HG03378 (cell line): ENCODE data around the gene CDH5.

Experiments
- ATAC-seq: cut with Tn5 transposase; IDR thresholded peaks from one replicate; pipeline ENCODE4 v1.9.1; 2021; ENCODE audit warnings: mild to moderate bottlenecking, moderate library complexity; ENCODE audit not compliant: unreplicated experiment

The CDH5 gene

DNA sequence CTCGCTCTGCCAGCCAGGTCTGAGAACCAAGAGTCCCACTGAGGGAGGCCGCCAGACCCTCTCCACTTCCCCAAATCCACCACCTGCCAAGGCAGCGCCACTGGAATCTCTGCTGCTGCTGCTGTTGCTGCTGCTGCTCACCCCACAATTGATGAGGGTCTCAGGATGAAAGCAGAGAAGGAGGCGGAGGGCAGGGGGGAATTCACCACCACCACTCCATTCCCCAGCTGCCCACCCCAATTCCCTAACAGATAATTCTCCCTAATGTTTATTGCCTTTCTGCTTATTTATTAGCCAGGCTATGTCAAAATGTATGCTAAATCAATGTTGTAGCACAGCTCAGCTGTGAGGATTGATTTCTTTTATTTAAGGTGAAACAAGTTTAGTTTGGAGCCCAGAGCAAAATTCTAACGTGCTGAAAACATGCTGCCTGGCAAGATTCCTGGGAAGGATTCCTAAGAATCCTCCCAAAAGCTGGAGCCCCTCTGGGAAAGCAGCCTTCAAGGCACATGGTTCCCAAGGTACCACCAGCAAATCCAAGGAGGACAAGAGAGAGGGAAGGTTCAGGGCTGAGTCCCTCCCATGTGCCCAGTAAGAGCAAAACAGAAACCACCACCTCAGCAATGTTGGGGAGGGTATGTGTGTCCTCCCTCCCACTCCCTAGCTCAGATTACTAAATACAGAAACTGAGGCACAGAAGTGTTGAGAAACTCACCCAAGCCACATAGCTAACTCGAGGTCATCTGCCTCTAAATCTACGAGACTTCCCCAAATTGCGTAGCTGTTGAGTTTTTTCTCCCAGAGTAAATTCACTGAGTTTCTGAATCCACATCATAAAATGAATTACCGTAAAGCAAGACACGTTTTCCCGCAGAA is 12.2 kb upstream of the CDH5 start:
- no peak for ATAC-seq

DNA sequence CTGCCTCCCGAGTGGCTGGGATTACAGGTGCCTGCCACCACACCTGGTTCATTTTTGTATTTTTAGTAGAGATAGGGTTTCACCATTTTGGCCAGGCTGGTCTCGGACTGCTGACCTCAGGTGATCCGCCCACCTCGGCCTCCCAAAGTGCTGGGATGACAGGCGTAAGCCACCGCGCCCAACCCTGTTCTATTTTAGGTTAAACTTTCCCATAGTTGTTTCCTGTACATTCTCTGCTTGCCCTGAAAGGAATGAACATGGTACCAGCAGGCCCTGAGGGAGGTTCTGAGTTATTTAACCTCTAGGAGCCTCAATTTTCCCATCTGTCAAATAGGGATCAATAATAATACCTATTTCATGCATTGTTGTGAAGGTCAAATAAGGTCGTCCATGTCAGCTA is 11.0 kb upstream of the CDH5 start:
- ATAC-seq: no peak

DNA sequence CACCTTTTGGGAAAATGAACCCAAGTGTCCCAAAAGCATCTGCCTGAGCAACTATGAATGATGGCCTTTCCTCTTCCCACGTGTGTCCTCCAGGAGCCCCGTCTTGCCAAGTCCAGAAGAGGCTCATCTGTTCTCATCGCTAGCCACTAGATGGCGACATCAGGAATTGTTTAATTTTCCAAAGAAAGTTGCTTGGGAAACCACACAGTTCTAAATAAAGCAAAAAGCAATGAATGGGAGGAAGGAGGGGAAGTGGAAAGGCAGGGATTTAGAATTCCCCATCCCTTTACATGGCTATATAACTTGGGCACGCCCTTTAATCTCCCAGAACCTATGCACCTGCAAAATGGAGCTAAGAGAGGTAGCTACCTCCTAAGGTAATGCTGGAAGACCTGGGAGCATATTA is 9.0 kb upstream of the CDH5 start:
- no peak for ATAC-seq

DNA sequence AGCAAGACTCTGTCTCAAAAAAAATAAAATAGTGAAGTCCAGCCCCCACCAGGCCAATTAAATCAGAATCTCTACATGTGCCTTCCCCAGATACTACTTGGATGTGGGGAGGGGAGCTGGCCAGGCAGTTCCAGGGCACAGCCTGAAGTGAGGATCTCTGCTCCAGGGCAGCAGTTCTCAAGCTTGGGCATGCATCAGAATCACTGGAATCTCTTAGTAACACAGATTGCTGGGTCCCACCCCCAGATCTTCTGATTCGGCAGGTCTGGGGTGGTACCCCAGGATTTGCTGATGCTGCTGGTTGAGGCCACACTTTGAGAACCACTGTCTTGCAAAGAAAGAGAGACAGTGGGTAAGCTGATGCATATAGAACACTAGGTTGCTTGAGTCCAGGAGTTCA is 8.3 kb upstream of the CDH5 start:
- ATAC-seq: no peak

DNA sequence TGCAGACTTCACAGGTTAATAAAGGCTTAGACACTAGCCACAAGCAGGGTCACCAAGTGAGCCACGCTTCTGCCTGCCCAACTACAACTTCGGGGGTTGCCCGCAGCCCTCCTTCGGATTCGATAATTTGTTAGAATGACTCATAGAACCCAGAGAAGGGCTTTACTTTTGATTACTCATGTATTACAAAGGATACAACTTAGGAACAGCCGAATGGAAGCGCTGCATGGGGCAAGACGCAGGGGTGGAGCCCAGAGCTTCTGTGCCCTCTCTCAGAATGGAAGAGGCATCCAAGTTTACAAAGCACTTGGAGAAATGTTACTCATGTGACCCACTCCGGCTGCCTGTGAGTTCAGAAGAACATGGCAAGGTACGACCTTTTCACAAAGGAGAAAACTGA is 7.5 kb upstream of the CDH5 start:
- ATAC-seq: no peak

DNA sequence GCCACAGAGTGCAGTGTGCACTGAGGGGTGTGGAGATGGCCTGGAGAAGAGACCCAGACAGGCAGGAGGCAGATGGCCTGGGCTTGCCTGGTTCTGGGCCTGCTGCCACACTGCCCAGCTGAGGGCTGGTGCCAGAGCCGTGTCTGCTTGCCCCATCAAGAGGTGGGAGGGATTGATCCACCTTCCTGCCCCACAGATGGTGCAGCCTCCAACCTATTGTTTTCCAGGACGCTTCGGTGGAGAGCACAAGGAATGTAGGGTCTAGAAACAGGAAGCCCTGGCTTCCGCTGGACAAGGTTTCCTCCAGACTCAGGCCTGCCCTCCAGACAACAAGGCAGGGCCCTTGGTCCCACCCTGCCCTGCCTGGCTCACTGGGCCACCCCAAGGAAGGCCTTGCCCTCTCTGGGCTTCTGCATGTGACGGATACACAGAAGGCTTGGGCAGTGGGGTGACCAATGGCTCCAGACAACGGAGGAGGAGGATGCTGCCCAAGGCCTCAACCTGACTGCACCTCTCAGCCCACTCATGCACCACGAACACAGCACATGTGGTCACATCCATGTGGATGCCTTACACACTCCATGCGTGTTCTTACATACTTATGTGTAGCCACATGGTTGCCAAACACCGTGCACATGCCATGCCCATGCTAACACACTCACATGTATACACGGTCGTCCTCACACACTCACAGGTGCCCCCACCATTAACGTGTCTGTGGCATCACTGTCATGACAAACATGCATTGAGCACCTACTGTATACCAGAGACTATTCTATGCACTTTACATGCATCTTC is 6.5 kb upstream of the CDH5 start:
- no peak for ATAC-seq

DNA sequence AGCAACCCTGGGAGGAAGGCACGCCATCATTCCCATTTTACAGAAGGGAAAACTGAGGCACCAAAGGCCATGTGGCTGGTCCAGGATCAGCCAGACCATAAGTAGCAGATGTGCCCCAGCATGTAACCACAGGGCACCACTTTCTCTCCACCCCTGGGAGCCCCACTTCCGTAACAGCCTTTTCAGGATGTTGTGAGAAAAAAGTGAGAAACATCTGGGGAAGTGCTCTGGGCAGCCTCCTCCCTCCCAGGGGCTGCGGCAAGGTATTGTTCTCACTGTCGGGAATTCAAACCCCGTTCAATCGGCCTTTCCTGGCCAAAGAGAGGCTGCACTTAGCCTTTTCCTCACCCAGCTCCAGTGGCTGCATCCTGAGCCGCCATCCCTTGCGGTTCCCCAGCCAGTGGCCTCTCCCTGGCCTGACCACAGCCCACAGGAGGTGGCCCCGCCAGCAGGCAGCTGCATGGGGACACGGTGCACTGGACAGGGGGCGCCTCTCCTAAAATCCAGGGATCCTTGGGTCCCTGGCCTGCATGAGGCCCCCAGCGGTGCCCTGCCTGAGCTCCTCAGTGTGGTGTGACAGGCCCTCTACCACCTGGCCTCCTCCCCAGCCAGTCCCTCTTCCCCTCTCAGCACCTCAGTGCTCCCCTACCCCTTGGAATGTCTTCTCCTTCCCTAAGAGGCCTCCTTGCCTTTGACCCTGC is 5.7 kb upstream of the CDH5 start:
- no peak for ATAC-seq

DNA sequence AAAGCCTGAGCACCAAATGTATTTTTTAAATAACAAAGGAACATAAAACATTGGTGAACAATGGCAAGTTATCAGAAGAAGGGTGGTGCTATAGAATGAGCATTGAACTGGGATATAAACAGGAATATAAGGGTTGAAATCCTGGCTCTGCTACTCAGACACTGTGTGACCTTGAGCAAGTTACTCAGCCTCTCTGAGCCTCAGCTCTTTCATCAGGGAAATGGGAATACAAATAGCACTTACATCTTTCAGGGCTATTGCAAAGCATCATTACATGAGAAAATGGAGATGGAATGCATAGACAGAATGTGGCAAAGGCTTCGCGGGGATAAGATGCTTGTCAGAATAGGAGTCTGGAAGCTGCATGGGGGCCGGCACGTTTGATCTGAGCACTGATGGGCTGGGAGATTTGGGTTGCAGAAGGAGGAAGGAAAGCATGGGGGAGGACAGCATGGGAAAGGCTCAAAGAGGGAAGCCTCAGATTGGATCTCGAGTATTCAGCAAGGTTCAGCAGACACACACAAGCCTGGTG is 4.8 kb upstream of the CDH5 start:
- ATAC-seq: no peak

DNA sequence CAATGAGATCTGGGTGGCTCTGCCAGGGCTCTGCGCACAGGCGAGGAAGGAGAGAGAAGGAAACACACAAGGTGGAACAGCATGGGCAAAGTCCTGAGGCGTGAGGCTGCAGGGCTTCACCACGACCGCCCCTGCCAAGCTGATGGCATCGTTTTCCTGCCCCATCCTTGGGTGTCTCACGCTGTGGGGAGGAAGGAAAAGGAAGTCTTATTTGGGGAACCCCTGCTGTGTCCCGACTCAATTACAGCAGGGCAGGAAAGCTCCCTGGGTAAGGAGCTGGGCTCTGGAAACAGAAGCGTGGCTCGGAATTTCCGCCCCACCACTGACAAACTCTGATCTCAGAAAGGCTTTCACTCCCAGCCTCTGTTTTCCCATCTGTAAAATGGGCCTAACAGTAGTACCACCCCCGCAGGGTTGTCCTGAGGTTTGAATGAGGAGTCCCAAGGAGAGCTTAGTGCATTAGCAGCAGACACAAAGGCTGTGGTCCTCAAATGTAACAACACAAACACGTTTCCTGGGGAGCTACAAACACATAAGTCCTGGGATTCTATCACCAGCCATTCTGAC is 3.2 kb upstream of the CDH5 start:
- ATAC-seq: no peak

DNA sequence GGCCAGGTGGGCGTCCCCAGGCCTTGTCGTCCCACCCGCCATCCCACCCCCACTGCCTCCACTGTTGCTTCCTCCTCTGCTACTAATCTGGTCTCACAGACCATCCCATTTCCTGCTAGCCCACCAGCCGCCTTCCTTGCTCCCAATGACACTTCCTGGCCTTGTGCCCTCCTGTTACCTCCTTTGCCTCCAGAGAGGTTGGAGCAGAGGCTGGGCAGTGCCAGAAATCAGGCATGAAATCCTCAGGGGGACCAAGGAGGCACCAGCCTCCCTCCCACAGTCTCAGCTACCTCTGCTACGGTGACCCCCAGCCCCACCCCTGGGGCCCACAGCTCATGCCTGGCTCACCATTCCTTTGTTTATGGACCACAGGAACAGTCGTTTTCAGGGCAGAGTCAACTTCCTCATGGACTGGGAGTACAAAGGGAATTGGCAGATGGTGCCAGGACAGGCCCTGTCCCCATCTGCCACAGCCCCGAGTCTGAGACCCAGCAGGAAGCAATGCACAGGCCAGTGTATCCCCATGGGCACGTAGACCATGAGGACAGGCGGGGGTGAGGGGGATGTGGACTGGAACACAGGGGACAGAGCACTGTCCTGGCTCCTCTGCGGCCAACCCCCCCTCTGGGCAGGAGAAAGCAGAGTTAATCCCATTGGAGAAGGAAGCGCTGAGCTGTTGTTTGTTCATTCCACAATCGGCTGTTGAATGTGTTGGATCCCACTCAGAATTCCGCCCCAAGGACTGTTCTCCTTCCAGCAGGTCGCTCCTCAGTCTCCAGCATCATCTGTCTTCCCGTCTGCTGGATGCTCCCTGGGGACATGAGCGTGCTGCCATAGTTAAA is 2.2 kb upstream of the CDH5 start:
- ATAC-seq: no peak

DNA sequence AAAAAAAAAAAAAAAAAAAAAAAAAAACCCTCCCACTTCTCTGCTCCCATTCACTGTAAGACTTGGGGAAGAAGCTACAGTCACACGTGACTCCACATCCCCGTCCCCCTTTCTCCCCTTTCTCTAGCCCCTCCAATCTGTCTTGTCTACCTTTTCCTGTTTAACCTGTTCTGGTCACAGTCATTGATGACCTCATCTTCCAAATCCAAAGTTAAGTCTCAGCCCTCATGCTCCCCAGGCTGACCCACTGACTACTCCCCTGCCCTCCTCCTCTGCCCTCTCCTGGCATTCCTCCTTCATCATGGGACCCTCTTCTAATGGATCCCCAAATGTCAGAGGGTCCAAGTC is 1.6 kb upstream of the CDH5 start:
- ATAC-seq: no peak

DNA sequence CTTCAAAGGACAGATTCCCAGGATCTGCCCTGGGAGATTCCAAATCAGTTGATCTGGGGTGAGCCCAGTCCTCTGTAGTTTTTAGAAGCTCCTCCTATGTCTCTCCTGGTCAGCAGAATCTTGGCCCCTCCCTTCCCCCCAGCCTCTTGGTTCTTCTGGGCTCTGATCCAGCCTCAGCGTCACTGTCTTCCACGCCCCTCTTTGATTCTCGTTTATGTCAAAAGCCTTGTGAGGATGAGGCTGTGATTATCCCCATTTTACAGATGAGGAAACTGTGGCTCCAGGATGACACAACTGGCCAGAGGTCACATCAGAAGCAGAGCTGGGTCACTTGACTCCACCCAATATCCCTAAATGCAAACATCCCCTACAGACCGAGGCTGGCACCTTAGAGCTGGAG is 840 bp upstream of the CDH5 start:
- ATAC-seq: no peak

DNA sequence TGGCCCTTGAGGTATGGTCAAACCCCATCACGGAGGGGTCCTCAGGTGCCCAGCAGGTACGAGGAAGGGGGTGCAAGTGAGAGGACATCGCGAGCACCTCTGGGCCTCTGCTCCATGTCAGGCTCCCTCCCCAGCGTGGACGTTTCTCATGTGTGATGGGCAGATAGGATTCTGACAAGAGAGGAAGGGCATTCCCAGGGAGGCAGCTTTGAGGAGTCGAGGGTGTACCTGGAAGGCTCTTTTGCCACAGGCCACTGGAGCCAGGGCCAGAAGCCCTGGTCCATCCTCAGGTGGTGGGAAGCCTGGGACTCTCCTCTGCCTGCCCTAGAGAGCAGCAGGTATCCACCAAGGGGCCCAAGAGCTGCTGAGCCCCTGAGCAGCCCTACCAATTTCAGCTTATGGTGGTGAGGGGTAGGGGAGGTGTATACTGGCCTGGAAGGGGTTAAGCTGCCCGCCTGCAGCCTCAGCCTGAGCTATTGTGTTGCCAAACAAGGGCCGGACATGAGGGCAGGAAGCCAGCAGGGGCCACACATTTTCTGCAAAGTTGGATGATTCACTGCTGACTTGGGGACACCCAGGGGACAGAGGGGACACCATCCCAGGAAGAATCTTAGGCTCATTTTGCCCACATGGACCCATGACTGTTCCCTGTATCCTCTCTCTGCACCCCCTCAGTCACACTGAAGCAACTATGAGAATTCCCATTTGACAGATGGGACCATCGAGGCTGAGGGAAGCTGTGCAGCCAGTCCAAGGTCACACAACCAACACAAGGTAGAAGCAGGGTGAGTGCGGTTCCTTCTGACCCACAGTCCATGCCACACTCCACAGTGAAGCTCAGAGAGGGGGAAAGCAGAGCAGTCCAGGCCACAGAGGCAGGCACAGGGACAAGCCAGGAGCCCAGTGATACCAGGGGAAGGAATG is 1.7 kb downstream of the CDH5 start:
- ATAC-seq: no peak

DNA sequence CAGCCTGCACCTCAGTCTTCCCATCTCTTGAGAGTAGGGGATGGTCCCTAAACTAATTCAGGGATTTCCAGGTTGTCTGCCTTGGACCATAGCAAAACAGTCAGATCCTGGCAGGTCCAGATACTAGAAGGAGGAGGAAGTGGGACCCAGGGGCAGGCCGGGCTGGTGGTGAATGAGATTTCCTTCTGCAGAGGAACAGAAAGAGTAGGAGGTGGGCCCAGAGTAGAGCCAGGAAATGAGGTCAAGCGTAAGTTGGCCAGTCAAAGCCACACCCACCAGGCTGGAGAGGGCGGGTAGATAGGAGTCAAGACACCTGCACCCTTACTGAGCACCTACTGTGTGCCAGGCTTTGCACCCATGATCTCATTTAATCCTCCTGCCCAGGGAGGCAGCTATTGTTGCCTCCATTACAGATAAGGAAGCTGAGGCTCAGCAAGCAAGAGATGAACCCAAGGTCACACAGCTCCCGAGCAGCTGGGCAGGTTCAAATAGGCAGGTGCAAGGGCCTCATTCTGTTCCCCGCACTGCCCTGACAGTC is 2.6 kb downstream of the CDH5 start:
- no peak for ATAC-seq

DNA sequence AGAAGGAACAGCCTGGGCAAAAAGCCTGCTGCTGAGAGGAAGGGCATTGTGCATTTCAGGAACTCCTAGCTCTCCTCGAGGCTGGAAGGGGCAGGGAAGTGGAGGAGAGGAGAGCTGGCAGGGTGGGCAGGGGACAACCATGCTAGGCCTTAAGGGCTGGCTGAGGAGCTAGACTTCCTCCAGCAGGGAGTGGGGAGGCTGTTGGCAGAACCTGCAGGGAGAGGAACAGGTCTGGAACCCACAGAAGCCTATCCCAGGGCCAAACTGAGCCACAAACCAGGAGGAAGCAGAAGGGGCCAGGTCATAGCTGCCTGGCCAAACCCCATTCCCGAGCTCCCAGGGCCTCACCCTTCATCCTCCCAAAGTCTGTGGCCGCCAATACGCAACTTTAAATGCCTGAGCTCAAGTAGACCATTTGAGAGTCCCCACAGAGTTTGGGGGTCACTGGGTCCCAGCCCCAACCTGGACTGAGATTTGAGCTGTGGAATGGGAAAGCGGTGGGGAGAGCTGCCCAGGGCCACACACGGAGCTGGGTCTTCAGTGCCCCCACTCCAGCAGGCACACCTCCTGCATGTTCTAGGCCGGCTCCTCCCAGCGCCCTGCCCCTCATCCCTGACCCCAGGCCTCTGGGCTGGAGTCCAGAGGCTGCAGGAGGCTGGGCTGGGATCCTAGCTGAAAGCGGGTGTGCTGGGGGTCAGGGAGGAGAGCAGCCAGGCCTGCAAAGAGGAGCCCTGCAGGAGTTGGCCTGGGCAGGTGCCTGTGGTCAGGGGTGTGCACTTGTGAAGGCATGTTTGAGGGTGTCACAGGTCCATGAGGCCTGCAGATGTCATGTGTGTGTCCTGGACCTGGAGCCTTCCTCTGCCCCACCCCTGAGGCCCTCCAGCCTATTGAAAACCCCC is 4.5 kb downstream of the CDH5 start:
- no peak for ATAC-seq

DNA sequence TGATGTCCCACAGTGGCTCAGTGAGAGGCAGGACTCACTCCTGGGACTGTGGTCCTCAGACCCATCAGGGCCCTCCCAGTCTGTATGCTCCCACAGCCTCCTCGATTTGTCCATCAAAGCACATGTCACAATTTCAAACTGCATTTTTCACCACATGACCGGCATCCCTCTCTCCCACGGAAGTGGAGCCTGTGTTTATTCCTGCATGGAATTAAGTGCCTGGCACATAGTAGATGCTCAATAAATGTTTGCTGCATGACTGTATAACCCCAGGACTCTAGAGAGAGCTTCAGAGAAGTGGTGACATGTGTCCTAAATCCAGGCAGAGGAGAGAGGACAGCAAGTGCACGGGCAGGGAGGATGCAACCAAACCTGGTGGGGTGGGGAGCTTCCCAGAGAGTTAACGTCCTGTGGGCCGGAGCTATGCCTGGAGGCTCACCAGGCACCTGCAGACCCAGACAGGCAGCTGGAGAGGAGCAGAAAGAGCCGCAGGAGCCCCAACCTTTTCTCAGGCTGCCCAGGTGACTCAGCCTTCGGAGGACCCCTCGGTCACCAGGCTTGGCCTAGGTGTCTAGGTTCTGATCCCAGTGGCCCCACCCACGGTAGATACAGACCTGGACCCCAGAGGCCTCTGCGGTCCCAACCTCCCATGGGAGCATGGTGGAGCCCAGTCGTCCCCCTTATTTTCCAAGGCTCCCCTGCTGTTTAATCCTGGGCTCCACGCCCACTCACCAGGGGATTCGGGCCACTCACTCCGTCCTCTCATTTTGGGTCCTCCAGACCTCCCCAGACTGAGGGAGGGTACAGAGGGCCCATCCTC is 5.8 kb downstream of the CDH5 start:
- ATAC-seq: no peak

DNA sequence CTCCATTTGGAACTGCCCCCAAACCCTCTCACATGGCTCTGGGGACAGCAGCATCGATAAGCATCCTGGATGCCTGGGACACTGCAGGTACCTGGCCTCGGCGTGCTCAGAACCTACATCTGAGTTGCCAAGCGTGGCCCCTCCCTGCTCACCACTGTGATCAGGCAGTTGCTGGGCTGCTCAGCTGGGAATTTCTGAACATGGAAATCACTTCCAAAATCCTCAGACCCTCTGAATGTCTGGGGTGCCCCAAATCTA is 6.3 kb downstream of the CDH5 start:
- no peak for ATAC-seq
